HepG2 (cell line): ENCODE measurements around the gene DPEP1. TPM values are rescaled to one million over a fixed set of nuclear protein-coding genes. Genes with fewer than 3 reads are reported as not detected.

Source experiments
- AGO1 ChIP-seq: fragments of 200-400 bp; formaldehyde crosslinking; IDR thresholded peaks from 2 replicates; pipeline ENCODE4 v1.6.1; 2017; ENCODE audit warnings: mild to moderate bottlenecking, low read depth, low read length, moderate library complexity; ENCODE audit not compliant: poor library complexity, severe bottlenecking
- ATF4 ChIP-seq, 2 experiments: fragments of 450-650 bp in 1 of 2; sonication (generic) in 1 of 2; formaldehyde crosslinking; IDR thresholded peaks; 2 replicates each; pipeline versions ENCODE4 v1.5.0 to v1.8.0; 2020 to 2022; ENCODE audit warnings: mild to moderate bottlenecking in 1 of 2, missing genetic modification reagents in 1 of 2
- GTF3A ChIP-seq: sonication (generic); formaldehyde crosslinking; conservative IDR thresholded peaks from 2 replicates; pipeline ENCODE4 v1.4.0; 2020; ENCODE audit warnings: mild to moderate bottlenecking, missing genetic modification reagents
- HOXA5 ChIP-seq: sonication (generic); formaldehyde crosslinking; IDR thresholded peaks from 2 replicates; pipeline ENCODE4 v1.4.0; 2020; ENCODE audit warnings: missing genetic modification reagents
- IRF9 ChIP-seq: sonication (generic); formaldehyde crosslinking; IDR thresholded peaks from 2 replicates; pipeline ENCODE4 v1.8.0; 2022; ENCODE audit warnings: missing genetic modification reagents, mild to moderate bottlenecking, borderline replicate concordance
- KDM1A ChIP-seq: IDR thresholded peaks from 2 replicates; pipeline ENCODE4 v1.6.1; 2016; ENCODE audit warnings: missing compliant biosample characterization
- MTA3 ChIP-seq: sonication (generic); formaldehyde crosslinking; IDR thresholded peaks from 2 replicates; pipeline ENCODE4 v1.4.0; 2020; ENCODE audit warnings: missing genetic modification reagents
- NFKBIZ ChIP-seq: IDR thresholded peaks from 2 replicates; pipeline ENCODE4 v1.6.1; 2018; ENCODE audit warnings: missing genetic modification reagents, missing compliant biosample characterization
- PRDM10 ChIP-seq: sonication (generic); formaldehyde crosslinking; IDR thresholded peaks from 2 replicates; pipeline ENCODE4 v1.4.0; 2020; ENCODE audit warnings: low read depth, missing genetic modification reagents
- RAD21 ChIP-seq: fragments of 450-650 bp; formaldehyde crosslinking; IDR thresholded peaks from 2 replicates; pipeline ENCODE4 v1.5.0; 2020; ENCODE audit warnings: mild to moderate bottlenecking
- RARG ChIP-seq: sonication (generic); formaldehyde crosslinking; IDR thresholded peaks from 2 replicates; pipeline ENCODE4 v1.4.0; 2020; ENCODE audit warnings: low read depth, mild to moderate bottlenecking, missing genetic modification reagents
- SALL2 ChIP-seq: sonication (generic); formaldehyde crosslinking; IDR thresholded peaks from 2 replicates; pipeline ENCODE4 v1.8.1; 2023; ENCODE audit warnings: mild to moderate bottlenecking, missing genetic modification reagents, inconsistent platforms
- STAG1 ChIP-seq: sonication (generic); formaldehyde crosslinking; IDR thresholded peaks from 2 replicates; pipeline ENCODE4 v1.4.0; 2020; ENCODE audit warnings: missing genetic modification reagents
- TBP ChIP-seq: sonication (generic); formaldehyde crosslinking; IDR thresholded peaks from 2 replicates; pipeline ENCODE4 v1.5.0; 2020; ENCODE audit warnings: missing genetic modification reagents
- ZNF296 ChIP-seq: sonication (generic); formaldehyde crosslinking; conservative IDR thresholded peaks from 2 replicates; pipeline ENCODE4 v1.5.0; 2020; ENCODE audit warnings: mild to moderate bottlenecking, missing genetic modification reagents
- ZNF383 ChIP-seq: sonication (generic); formaldehyde crosslinking; IDR thresholded peaks from 2 replicates; pipeline ENCODE4 v1.4.0; 2020; ENCODE audit warnings: missing genetic modification reagents, mild to moderate bottlenecking, borderline replicate concordance
- ZNF550 ChIP-seq: sonication (generic); formaldehyde crosslinking; IDR thresholded peaks from 2 replicates; pipeline ENCODE4 v1.4.0; 2020; ENCODE audit warnings: mild to moderate bottlenecking, missing genetic modification reagents, borderline replicate concordance
- ZNF724P ChIP-seq: sonication (generic); formaldehyde crosslinking; IDR thresholded peaks from 2 replicates; pipeline ENCODE4 v1.8.0; 2022; ENCODE audit warnings: missing genetic modification reagents, borderline replicate concordance
- ZNF770 ChIP-seq: sonication (generic); formaldehyde crosslinking; IDR thresholded peaks from 2 replicates; pipeline ENCODE4 v1.5.0; 2020; ENCODE audit warnings: mild to moderate bottlenecking, missing genetic modification reagents
- polyA plus RNA-seq, 8 experiments: library from polyadenylated mRNA; depleted of rRNA in 3 of 8; stranded (reverse) in 7 of 8; unstranded in 1 of 8; fragments of >200 nt; fragmentation: Illumina TruSeq in 4 of 8; extraction: Trizol in 4 of 8; gene quantifications; 2 replicates each; pipeline versions ENCODE4 v1.2.1 to v1.2.3, GENCODE V29; 2011 to 2016; ENCODE audit warnings: low read depth in 4 of 8, missing spikeins in 1 of 8, mixed read lengths in 1 of 8; ENCODE audit not compliant: insufficient read depth in 1 of 8
- total RNA-seq, 5 experiments: library from RNA; depleted of rRNA; stranded (reverse); fragments of >200 nt; fragmentation: Illumina TruSeq; extraction: Trizol; gene quantifications; 2 replicates each; pipeline ENCODE4 v1.2.3, GENCODE V29; 2016; ENCODE audit warnings: low read depth in 1 of 5
- TF ChIP-seq, protein P1 (sequence below): sonication (generic); formaldehyde crosslinking; IDR thresholded peaks from 2 replicates; pipeline ENCODE4 v1.5.0; 2020; ENCODE audit warnings: missing genetic modification reagents

DPEP1 gene
- total and polyA plus RNA-seq, 2 of the 13 experiments (the other 11 are each of a cell fraction or from before 2014, with no cell fraction given), result 37.6 to 52.2 TPM

DNA sequence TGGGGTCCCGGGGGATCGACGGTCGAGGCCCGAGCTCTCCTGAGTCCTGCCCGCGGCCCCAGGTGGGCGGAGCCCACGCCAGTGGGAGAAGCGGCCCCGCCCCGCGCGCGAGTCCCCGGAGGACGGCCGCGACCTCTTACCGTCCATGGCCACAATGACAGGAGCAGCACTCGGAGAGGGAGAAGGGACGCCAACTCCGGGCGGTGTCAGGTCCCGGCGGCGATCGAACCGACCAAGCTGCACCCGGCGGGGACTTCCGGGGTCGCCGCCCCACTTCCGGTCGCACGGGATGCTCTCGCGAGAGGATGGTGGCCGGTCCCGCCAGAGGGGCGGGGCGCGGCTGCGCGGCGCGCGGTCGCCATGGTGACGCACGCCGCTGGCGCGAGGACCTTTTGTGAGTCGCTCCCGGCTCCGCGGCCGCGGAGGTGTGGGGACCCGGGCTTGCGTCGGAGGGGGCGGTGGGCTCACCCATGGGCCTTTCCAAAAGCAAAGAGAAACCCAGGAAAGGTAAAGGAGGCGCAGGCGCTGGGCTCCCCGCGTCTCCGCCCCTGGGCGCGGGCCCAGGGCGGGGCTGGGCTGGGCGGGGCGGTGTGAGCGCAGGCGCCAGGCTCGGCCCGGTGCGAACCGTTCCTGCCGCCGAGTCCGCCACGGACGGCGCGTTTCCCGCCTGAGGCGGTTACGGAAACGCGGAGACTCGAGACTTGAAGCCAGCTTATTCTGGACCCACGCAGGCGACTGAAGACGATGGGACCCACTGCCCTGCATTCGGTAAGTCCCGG lies 44.2 kb downstream of the DPEP1 start, which contains the start of the genes CHMP1A and SPATA33 (continued):
- TF ChIP-seq ATF4 (CRISPR knock-in tag; IDR thresholded peaks at IDR 0.05) (no peak), ZNF550 (no peak; the same call in 1 of the 2 replicates), ZNF770 (CRISPR knock-in tag) (peak; percentile 20; the same call in 1 of the 2 replicates), KDM1A (no peak), ZNF296 (CRISPR knock-in tag) (no peak), GTF3A (no peak), ZNF383 (CRISPR knock-in tag) (0 out of 2 replicates have a peak, but pooled peaks have one; percentile 72), NFKBIZ (CRISPR knock-in tag) (no peak), HOXA5 (CRISPR knock-in tag) (peak; percentile 65; the same call in 1 of the 2 replicates), PRDM10 (CRISPR knock-in tag) (0 out of 2 replicates have a peak, but pooled peaks have one; percentile 16), RARG (no peak), RAD21 (peak; percentile 49), AGO1 (peak; percentile 60), STAG1 (CRISPR knock-in tag) (no peak; the same call in 1 of the 2 replicates), ZNF724P (CRISPR knock-in tag) (peak; percentile 84), IRF9 (CRISPR knock-in tag) (peak; percentile 89; the same call in 1 of the 2 replicates), SALL2 (peak; percentile 75), MTA3 (CRISPR knock-in tag) (no peak), TBP (CRISPR knock-in tag) (no peak; the same call in 1 of the 2 replicates)
- TF ChIP-seq, protein P1, sequence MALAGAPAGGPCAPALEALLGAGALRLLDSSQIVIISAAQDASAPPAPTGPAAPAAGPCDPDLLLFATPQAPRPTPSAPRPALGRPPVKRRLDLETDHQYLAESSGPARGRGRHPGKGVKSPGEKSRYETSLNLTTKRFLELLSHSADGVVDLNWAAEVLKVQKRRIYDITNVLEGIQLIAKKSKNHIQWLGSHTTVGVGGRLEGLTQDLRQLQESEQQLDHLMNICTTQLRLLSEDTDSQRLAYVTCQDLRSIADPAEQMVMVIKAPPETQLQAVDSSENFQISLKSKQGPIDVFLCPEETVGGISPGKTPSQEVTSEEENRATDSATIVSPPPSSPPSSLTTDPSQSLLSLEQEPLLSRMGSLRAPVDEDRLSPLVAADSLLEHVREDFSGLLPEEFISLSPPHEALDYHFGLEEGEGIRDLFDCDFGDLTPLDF (CRISPR knock-in tag), result peak; percentile 77
